IMR-90 (cell line): ENCODE results near the gene ZNF217. TPM values are rescaled to one million over a fixed set of nuclear protein-coding genes. Genes with fewer than 3 reads are reported as not detected.

ENCODE experiments used
- ATAC-seq: fragments of 200-7000 bp; cut with Tn5 transposase; 2 replicates; pipeline ENCODE4 v1.9.1; 2020; ENCODE audit warnings: low read depth, mild to moderate bottlenecking, moderate library complexity
- BruUV-seq: library from RNA; stranded (reverse); fragments of 400-500 nt; replicated peaks from 2 replicates; lab custom pipeline; 2021; lab: Mats Ljungman, UMichigan
- CTCF ChIA-PET: fragments of 300-600 bp; formaldehyde crosslinking; extraction: SDS; loops from one replicate; lab custom pipeline; 2021; ENCODE audit warnings: antibody characterized with exemption; lab: Yijun Ruan, JAX
- POLR2A ChIA-PET: fragments of 300-600 bp; sonication (Branson Sonifier 250); formaldehyde crosslinking; loops from one replicate; lab custom pipeline; 2022; ENCODE audit warnings: antibody characterized with exemption; ENCODE audit not compliant: unreplicated experiment; lab: Charles Lee
- DNase-seq: peaks from one replicate; pipeline ENCODE4 v3.0.0; 2013
- H2AFZ ChIP-seq: replicated peaks from 2 replicates; pipeline ENCODE3; 2013; ENCODE audit warnings: low read length, mild to moderate bottlenecking; ENCODE audit not compliant: poor library complexity
- H2AK5ac ChIP-seq: 2 replicates; pipeline ENCODE4 v1.6.1; 2013; ENCODE audit warnings: low read depth, low read length, inconsistent platforms
- H2AK9ac ChIP-seq: replicated peaks from 2 replicates; pipeline ENCODE3; 2013; ENCODE audit warnings: mild to moderate bottlenecking, low read depth, low read length, moderate library complexity; ENCODE audit not compliant: poor library complexity
- H2BK120ac ChIP-seq: 2 replicates; pipeline ENCODE4 v1.6.1; 2013; ENCODE audit warnings: low read depth, low read length, inconsistent platforms
- H2BK15ac ChIP-seq: 3 replicates; pipeline ENCODE4 v1.6.1; 2013; ENCODE audit warnings: low read depth, low read length, inconsistent platforms
- H2BK20ac ChIP-seq: 2 replicates; pipeline ENCODE4 v1.6.1; 2013; ENCODE audit warnings: low read depth, mild to moderate bottlenecking, inconsistent platforms, low read length, moderate library complexity
- H2BK5ac ChIP-seq: 2 replicates; pipeline ENCODE4 v1.6.1; 2013; ENCODE audit warnings: mild to moderate bottlenecking, low read depth, low read length, inconsistent platforms; ENCODE audit not compliant: poor library complexity, severe bottlenecking
- H3K14ac ChIP-seq: replicated peaks from 2 replicates; pipeline ENCODE4 v1.6.1; 2013; ENCODE audit warnings: low read depth, low read length, inconsistent platforms
- H3K18ac ChIP-seq: 2 replicates; pipeline ENCODE4 v1.6.1; 2013; ENCODE audit warnings: low read depth, low read length, control low read depth
- H3K23ac ChIP-seq: 2 replicates; pipeline ENCODE4 v1.6.1; 2013; ENCODE audit warnings: low read depth, low read length, inconsistent platforms
- H3K27ac ChIP-seq: 2 replicates; pipeline ENCODE4 v1.5.1; 2013; ENCODE audit warnings: mild to moderate bottlenecking, control low read depth, low read length; ENCODE audit not compliant: insufficient read depth
- H3K27me3 ChIP-seq: 2 replicates; pipeline ENCODE4 v1.6.1; 2013; ENCODE audit warnings: low read length; ENCODE audit not compliant: control insufficient read depth, insufficient read depth
- H3K36me3 ChIP-seq: 2 replicates; pipeline ENCODE4 v1.6.1; 2013; ENCODE audit warnings: low read length, mixed read lengths; ENCODE audit not compliant: control insufficient read depth, insufficient read depth
- H3K4ac ChIP-seq: 2 replicates; pipeline ENCODE4 v1.6.1; 2013; ENCODE audit warnings: low read depth, low read length, inconsistent platforms
- H3K4me1 ChIP-seq: 2 replicates; pipeline ENCODE4 v1.6.1; 2013; ENCODE audit warnings: low read length, mixed read lengths; ENCODE audit not compliant: control insufficient read depth, insufficient read depth
- H3K4me2 ChIP-seq: 2 replicates; pipeline ENCODE4 v1.6.1; 2013; ENCODE audit warnings: low read depth, mild to moderate bottlenecking, control low read depth, low read length, moderate library complexity
- H3K4me3 ChIP-seq: 2 replicates; pipeline ENCODE4 v1.5.1; 2013; ENCODE audit warnings: low read depth, mild to moderate bottlenecking, control low read depth, low read length, moderate library complexity; ENCODE audit not compliant: insufficient read depth
- H3K56ac ChIP-seq: 2 replicates; pipeline ENCODE4 v1.6.1; 2013; ENCODE audit warnings: low read length, inconsistent platforms; ENCODE audit not compliant: insufficient read depth; ENCODE audit errors: extremely low read depth
- H3K79me1 ChIP-seq, 2 experiments: 2 replicates each; pipeline ENCODE4 v1.6.1; 2013; ENCODE audit warnings: low read length in 2 of 2, inconsistent platforms in 1 of 2, low read depth in 1 of 2
- H3K9ac ChIP-seq: 2 replicates; pipeline ENCODE4 v1.6.1; 2013; ENCODE audit warnings: low read depth, low read length, control low read depth
- H3K9me1 ChIP-seq: 2 replicates; pipeline ENCODE4 v1.6.1; 2013; ENCODE audit warnings: low read length, inconsistent platforms; ENCODE audit not compliant: insufficient read depth
- H3K9me3 ChIP-seq: 2 replicates; pipeline ENCODE4 v1.6.1; 2013; ENCODE audit warnings: low read length; ENCODE audit not compliant: control insufficient read depth, insufficient read depth
- H4K20me1 ChIP-seq: 2 replicates; pipeline ENCODE4 v1.6.1; 2013; ENCODE audit warnings: low read length, inconsistent platforms; ENCODE audit not compliant: insufficient read depth
- H4K5ac ChIP-seq: 2 replicates; pipeline ENCODE4 v1.6.1; 2013; ENCODE audit warnings: mild to moderate bottlenecking, low read depth, low read length, control low read depth
- H4K8ac ChIP-seq, 2 experiments: 2 replicates each; pipeline ENCODE4 v1.6.1; 2013; ENCODE audit warnings: low read depth in 2 of 2, low read length in 2 of 2, control low read depth in 1 of 2, inconsistent platforms in 1 of 2
- H4K91ac ChIP-seq: 2 replicates; pipeline ENCODE4 v1.6.1; 2013; ENCODE audit warnings: low read depth, low read length, inconsistent platforms; ENCODE audit not compliant: insufficient read depth
- BHLHE40 ChIP-seq: fragments of 150-350 bp; IDR thresholded peaks from 2 replicates; pipeline ENCODE4 v1.6.1; 2016; ENCODE audit warnings: mild to moderate bottlenecking, low read depth, low read length
- CEBPB ChIP-seq: IDR thresholded peaks from 2 replicates; pipeline ENCODE4 v1.6.1; 2012; ENCODE audit warnings: low read depth, low read length, improper control_type of control experiment
- CHD1 ChIP-seq: IDR thresholded peaks from 2 replicates; pipeline ENCODE4 v1.6.1; 2012; ENCODE audit warnings: low read depth, low read length, improper control_type of control experiment
- ELK1 ChIP-seq: fragments of 150-350 bp; IDR thresholded peaks from 2 replicates; pipeline ENCODE4 v1.6.1; 2016; ENCODE audit warnings: low read depth, mild to moderate bottlenecking, low read length, moderate library complexity, borderline replicate concordance
- MAFK ChIP-seq: IDR thresholded peaks from 2 replicates; pipeline ENCODE4 v1.6.1; 2012; ENCODE audit warnings: low read depth, low read length, improper control_type of control experiment
- MAZ ChIP-seq: IDR thresholded peaks from 2 replicates; pipeline ENCODE4 v1.6.1; 2012; ENCODE audit warnings: low read depth, mild to moderate bottlenecking, low read length, improper control_type of control experiment, moderate library complexity, borderline replicate concordance
- MXI1 ChIP-seq: IDR thresholded peaks from 2 replicates; pipeline ENCODE4 v1.6.1; 2012; ENCODE audit warnings: low read depth, mild to moderate bottlenecking, low read length, moderate library complexity, borderline replicate concordance
- NFE2L2 ChIP-seq: fragments of 150-350 bp; IDR thresholded peaks from 2 replicates; pipeline ENCODE4 v1.6.1; 2016; ENCODE audit warnings: low read depth, mild to moderate bottlenecking, low read length
- POLR2A ChIP-seq: IDR thresholded peaks from 2 replicates; pipeline ENCODE4 v1.6.1; 2012; ENCODE audit warnings: mild to moderate bottlenecking, low read depth, low read length
- RAD21 ChIP-seq: IDR thresholded peaks from 2 replicates; pipeline ENCODE4 v1.6.1; 2012; ENCODE audit warnings: low read length, improper control_type of control experiment
- RCOR1 ChIP-seq: IDR thresholded peaks from 2 replicates; pipeline ENCODE4 v1.6.1; 2012; ENCODE audit warnings: mild to moderate bottlenecking, low read length, improper control_type of control experiment; ENCODE audit not compliant: insufficient replicate concordance
- RFX5 ChIP-seq: IDR thresholded peaks from 2 replicates; pipeline ENCODE4 v1.8.0; 2012; ENCODE audit warnings: low read depth, mild to moderate bottlenecking, low read length, moderate library complexity
- SMC3 ChIP-seq: fragments of 150-350 bp; IDR thresholded peaks from 2 replicates; pipeline ENCODE4 v1.6.1; 2016; ENCODE audit warnings: low read depth, mild to moderate bottlenecking, antibody characterized with exemption, low read length, moderate library complexity
- WGBS, 2 experiments: methylation state at CpG; one replicate each; pipeline versions ENCODE4 v1.1.5 to v1.1.7; 2013; ENCODE audit warnings: missing lambda C conversion rate in 2 of 2; ENCODE audit not compliant: insufficient read length in 1 of 2; ENCODE audit errors: extremely low coverage in 2 of 2; 5-methylcytosine and 5-hydroxymethylcytosine counted together
- dilution Hi-C: fragments of 300-500 bp; cut with HindIII; formaldehyde crosslinking; loops from one replicate; pipeline ENCODE4 v1.14.3; 2018; ENCODE audit warnings: low sequenced_read_pairs; ENCODE audit not compliant: unreplicated experiment
- in situ Hi-C: fragments of 300-500 bp; cut with MboI; formaldehyde crosslinking; loops from 3 replicates; pipeline ENCODE4 v1.14.3; 2019; ENCODE audit warnings: low sequenced_read_pairs, inconsistent platforms, mixed read lengths
- intact Hi-C: fragments of 100-400 bp; cut with micrococcal nuclease; formaldehyde crosslinking; loops from 2 replicates; pipeline ENCODE4 v1.10.0; 2022
- polyA plus RNA-seq, 3 experiments: library from polyadenylated mRNA; depleted of rRNA; stranded (reverse); fragments of >200 nt; gene quantifications; 2 replicates each; pipeline ENCODE4 v1.2.3, GENCODE V29; 2012; ENCODE audit warnings: low replicate concordance in 1 of 3
- total RNA-seq: library from RNA; depleted of rRNA; stranded (reverse); fragments of >200 nt; gene quantifications from 2 replicates; pipeline ENCODE4 v1.2.3, GENCODE V29; 2012
- TF ChIP-seq, protein P1 (sequence below): fragments of 150-350 bp; IDR thresholded peaks from 2 replicates; pipeline ENCODE4 v1.6.1; 2017; ENCODE audit warnings: mild to moderate bottlenecking, antibody characterized with exemption, low read length, low read depth

The ZNF217 gene
- total and polyA plus RNA-seq, 2 of the 4 experiments (the other 2 are of a cell fraction) = 9.1 to 27.8 TPM

DNA sequence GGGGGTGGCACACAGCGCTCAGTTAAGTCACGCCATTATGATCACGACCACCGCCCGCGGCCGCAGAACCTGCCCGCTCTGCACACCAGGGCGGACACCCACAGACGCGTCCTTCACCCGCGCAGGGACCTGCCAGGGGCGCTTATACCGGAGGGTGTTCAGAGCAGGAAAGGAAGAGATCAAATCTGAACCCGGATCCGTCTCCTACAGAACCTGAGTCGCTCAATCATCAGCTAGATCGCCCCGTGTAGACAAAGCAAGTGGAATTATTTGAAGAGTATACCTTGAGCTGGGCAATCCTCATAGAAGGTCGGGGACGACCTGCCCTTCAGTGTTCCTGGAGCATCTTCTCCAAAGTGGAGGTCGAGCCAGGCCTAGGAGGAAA is 14.4 kb upstream of the ZNF217 start:
- Histone ChIP-seq H3K27me3 (no peaks in the 10 kb centered on the region), H4K5ac (no peak overlapping the region; the same call in 1 of the 2 replicates), H3K79me1 (peaks cover 0 to 16% of the 10 kb centered on the region in 2 experiments; a peak in 2 of 4 replicates), H2BK5ac (peak overlapping the region; percentile 10), H2BK20ac (no peak overlapping the region), H3K14ac (no peak overlapping the region), H3K18ac (no peak overlapping the region), H2AK5ac (peak overlapping the region; percentile 67), H2BK15ac (peak overlapping the region; percentile 17; the same call in 1 of the 3 replicates), H3K4ac (no peak overlapping the region), H4K8ac (no peak overlapping the region), H3K9me1 (no peaks in the 10 kb centered on the region), H2AFZ (no peak overlapping the region), H4K20me1 (no peaks in the 10 kb centered on the region), H2AK9ac (no peak overlapping the region), H3K4me2 (no peak overlapping the region), H3K56ac (no peak overlapping the region), H4K91ac (0 out of 2 replicates have a peak overlapping the region, but pooled peaks have one; percentile 40), H2BK120ac (no peak overlapping the region), H3K4me1 (peaks cover 16% of the 10 kb centered on the region), H3K4me3 (no peak overlapping the region), H3K9me3 (no peaks in the 10 kb centered on the region), H3K36me3 (no peaks in the 10 kb centered on the region), H3K9ac (no peak overlapping the region), H3K27ac (no peak overlapping the region), H3K23ac (no peak overlapping the region)
- TF ChIP-seq MXI1 (no peak), RFX5 (no peak), CHD1 (no peak), CEBPB (no peak), SMC3 (no peak), MAFK (no peak), NFE2L2 (no peak), RAD21 (no peak), RCOR1 (no peak), MAZ (no peak), ELK1 (no peak), BHLHE40 (no peak), POLR2A (no peak)
- TF ChIP-seq, protein P1, sequence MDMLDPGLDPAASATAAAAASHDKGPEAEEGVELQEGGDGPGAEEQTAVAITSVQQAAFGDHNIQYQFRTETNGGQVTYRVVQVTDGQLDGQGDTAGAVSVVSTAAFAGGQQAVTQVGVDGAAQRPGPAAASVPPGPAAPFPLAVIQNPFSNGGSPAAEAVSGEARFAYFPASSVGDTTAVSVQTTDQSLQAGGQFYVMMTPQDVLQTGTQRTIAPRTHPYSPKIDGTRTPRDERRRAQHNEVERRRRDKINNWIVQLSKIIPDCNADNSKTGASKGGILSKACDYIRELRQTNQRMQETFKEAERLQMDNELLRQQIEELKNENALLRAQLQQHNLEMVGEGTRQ = no peak
- BruUV-seq = no TSS peak
- DNase-seq (no peak), ATAC-seq (no peak)
- CTCF ChIA-PET = no interaction called here
- intact Hi-C loops (no loop called here), in situ Hi-C loops (no loop called here), dilution Hi-C loops (no loop called here)
- POLR2A ChIA-PET = no interaction called here
- 99% methylated on average over 17 of the region's 23 CpGs; no CpG with 5 or more reads in 1 of the 2 experiments for WGBS, 2 experiments
